ENCODE data around the gene ARPC1B. TPM values are rescaled to one million over a fixed set of nuclear protein-coding genes. Genes with fewer than 3 reads are reported as not detected.

Gene ARPC1B
- total and polyA plus RNA-seq, 2 of the 8 experiments (the other 6 are each of a cell fraction or from before 2014, with no cell fraction given) = 64.5 to 115 TPM

DNA sequence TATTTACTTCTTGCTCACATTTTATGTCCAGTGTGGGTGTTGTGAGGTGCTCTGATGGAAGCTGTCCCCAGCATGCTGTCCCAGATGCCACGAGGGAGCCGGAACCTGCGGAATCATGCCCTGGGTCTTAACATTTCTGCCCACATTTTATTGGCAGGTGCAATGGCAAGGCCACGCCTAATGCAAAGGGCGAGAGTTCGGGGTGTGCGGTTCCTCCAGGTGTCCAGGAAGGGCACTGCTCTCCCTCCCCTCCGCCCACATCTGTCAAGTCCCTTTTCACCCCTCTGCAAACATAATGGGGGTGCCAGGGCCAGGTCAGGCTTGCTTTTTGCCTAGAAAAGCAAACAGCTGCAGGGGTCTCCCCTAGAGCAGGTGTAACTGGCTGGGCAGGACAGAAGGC, 17.5 kb downstream of the ARPC1B start:
- WGBS, 2 experiments (ENCODE audit: extremely low coverage in 1 of 2, insufficient coverage in 1 of 2, insufficient read length in 1 of 2, insufficient replicate concordance in 2 of 2, low coverage in 1 of 2, low lambda C conversion rate in 2 of 2, missing lambda C conversion rate in 1 of 2) = 82% methylated on average over 8 of the region's 8 CpGs; no CpG with 5 or more reads in 1 of the 2 experiments
- H4K20me1 ChIP-seq (replicated peaks in 1 of 2; ENCODE audit: control insufficient read depth in 1 of 2, insufficient read depth in 2 of 2, low read length in 2 of 2) = peaks cover 8 to 9% of the 10 kb centered on the region in 2 experiments
- no peak overlapping the region for H3K27ac ChIP-seq (ENCODE audit: low read depth, low read length)
- no peak overlapping the region for H2BK15ac ChIP-seq (ENCODE audit: low read length)
- H2BK20ac ChIP-seq (ENCODE audit: low read length) = no peak overlapping the region
- H3K18ac ChIP-seq (ENCODE audit: extremely low read depth, low read length) = no peak overlapping the region
- no peak overlapping the region for H4K8ac ChIP-seq (ENCODE audit: extremely low read depth, insufficient read depth, low read length)
- H3K56ac ChIP-seq (replicated peaks; ENCODE audit: insufficient read length, low read depth, low read length) = no peak overlapping the region
- H3K79me1 ChIP-seq (ENCODE audit: low read depth, low read length) = no peaks in the 10 kb centered on the region
- H2BK12ac ChIP-seq (ENCODE audit: low read depth, low read length) = no peak overlapping the region
- H4K5ac ChIP-seq (ENCODE audit: insufficient read length, low read depth, low read length) = no peak overlapping the region
- FAIRE-seq = no peak
- H3K4me2 ChIP-seq (ENCODE audit: insufficient read depth in 1 of 2, low read depth in 2 of 2, low read length in 2 of 2) = peak overlapping the region; percentile 55 to 84
- H3K9me3 ChIP-seq (ENCODE audit: insufficient read depth in 2 of 2, low read depth in 1 of 2, low read length in 1 of 2) = no peaks in the 10 kb centered on the region
- no peaks in the 10 kb centered on the region for H3K79me2 ChIP-seq (ENCODE audit: control insufficient read depth in 1 of 2, insufficient read depth in 2 of 2, low read length in 2 of 2)
- H3K23ac ChIP-seq (ENCODE audit: insufficient read length) = no peak overlapping the region
- no peak overlapping the region for H2AK5ac ChIP-seq (ENCODE audit: low read depth, low read length)
- no peak for DNase-seq (ENCODE audit: low read depth in 1 of 2, low spot score in 2 of 2)
- peak overlapping the region in 2 of 4 experiments; percentile 61 to 62; a peak in 2 of 7 replicates for H3K9ac ChIP-seq (replicated peaks in 1 of 4; ENCODE audit: extremely low read depth in 1 of 4, low read depth in 3 of 4, low read length in 3 of 4)
- H4K91ac ChIP-seq (replicated peaks; ENCODE audit: insufficient read length, low read length) = no peak overlapping the region
- ChIA-PET POLR2A (ENCODE audit: partially characterized antibody) (interaction anchor here (0.9 to 7.9 kb wide), 9 partner anchors 9 to 47 kb away, joined by 3 to 150 read pairs (median 18); partner anchors contain the start of genes ARPC1B, BUD31, CPSF4 and PDAP1), CTCF (ENCODE audit: partially characterized antibody) (interaction anchor here (1.0 to 7.1 kb wide), 5 partner anchors 15 to 78 kb away, joined by 3 to 40 read pairs (median 5); partner anchors contain the start of gene BUD31)
- H3K27me3 ChIP-seq (replicated peaks in 1 of 4; ENCODE audit: control insufficient read depth in 3 of 4, extremely low read depth in 1 of 4, insufficient read depth in 3 of 4, low read length in 3 of 4) = no peaks in the 10 kb centered on the region
- no peak overlapping the region; the same call in 1 of the 2 replicates for H2AFZ ChIP-seq (ENCODE audit: low read length)
- H2BK5ac ChIP-seq (ENCODE audit: low read depth, low read length) = 0 out of 2 replicates have a peak overlapping the region, but pooled peaks have one; percentile 90
- peaks cover 6 to 48% (median 22%) of the 10 kb centered on the region in 4 experiments for H3K36me3 ChIP-seq (ENCODE audit: control insufficient read depth in 2 of 4, insufficient read depth in 4 of 4, low read length in 3 of 4)
- no peak overlapping the region for H2BK120ac ChIP-seq (replicated peaks; ENCODE audit: low read depth, low read length)
- H3K4me1 ChIP-seq (replicated peaks in 1 of 4; ENCODE audit: control insufficient read depth in 3 of 4, insufficient read depth in 4 of 4, low read length in 3 of 4) = peaks cover 2 to 12% (median 5%) of the 10 kb centered on the region in 4 experiments; a peak in 6 of 7 replicates
- peak overlapping the region; percentile 31 to 70 (median 62); a peak in 7 of 8 replicates for H3K4me3 ChIP-seq (ENCODE audit: extremely low read depth in 1 of 4, insufficient read depth in 2 of 4, low read depth in 3 of 4, low read length in 4 of 4)
- H3K23me2 ChIP-seq (ENCODE audit: low read depth, low read length) = peaks cover 4% of the 10 kb centered on the region; the same call in 1 of the 2 replicates
- H3K14ac ChIP-seq (ENCODE audit: insufficient read length) = no peak overlapping the region
- H3K4ac ChIP-seq (replicated peaks; ENCODE audit: insufficient read length, low read depth, low read length) = no peak overlapping the region
- TF ChIP-seq CREB1 (IDR thresholded peaks at IDR 0.05) (no peak), EGR1 (IDR thresholded peaks at IDR 0.05; ENCODE audit: borderline replicate concordance, low read depth, low read length) (no peak), CEBPB (IDR thresholded peaks at IDR 0.05; ENCODE audit: low read depth, low read length) (no peak), BCL11A (IDR thresholded peaks at IDR 0.05; ENCODE audit: low read depth in 2 of 2, low read length in 2 of 2) (no peak), EZH2 (IDR thresholded peaks at IDR 0.05; ENCODE audit: low read depth, low read length, severe bottlenecking) (no peak), HDAC2 (IDR thresholded peaks at IDR 0.05; ENCODE audit: borderline replicate concordance in 1 of 2, low read depth in 2 of 2, low read length in 2 of 2) (no peak), EP300 (IDR thresholded peaks at IDR 0.05; ENCODE audit: borderline replicate concordance in 1 of 2, low read depth in 2 of 2, low read length in 2 of 2) (no peak), PHF8 (conservative IDR thresholded peaks at IDR 0.05; ENCODE audit: low read depth, low read length) (no peak)
- TF ChIP-seq, protein P1, sequence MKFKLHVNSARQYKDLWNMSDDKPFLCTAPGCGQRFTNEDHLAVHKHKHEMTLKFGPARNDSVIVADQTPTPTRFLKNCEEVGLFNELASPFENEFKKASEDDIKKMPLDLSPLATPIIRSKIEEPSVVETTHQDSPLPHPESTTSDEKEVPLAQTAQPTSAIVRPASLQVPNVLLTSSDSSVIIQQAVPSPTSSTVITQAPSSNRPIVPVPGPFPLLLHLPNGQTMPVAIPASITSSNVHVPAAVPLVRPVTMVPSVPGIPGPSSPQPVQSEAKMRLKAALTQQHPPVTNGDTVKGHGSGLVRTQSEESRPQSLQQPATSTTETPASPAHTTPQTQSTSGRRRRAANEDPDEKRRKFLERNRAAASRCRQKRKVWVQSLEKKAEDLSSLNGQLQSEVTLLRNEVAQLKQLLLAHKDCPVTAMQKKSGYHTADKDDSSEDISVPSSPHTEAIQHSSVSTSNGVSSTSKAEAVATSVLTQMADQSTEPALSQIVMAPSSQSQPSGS (IDR thresholded peaks at IDR 0.05; ENCODE audit: low read length) = no peak
- TF ChIP-seq, protein P2, sequence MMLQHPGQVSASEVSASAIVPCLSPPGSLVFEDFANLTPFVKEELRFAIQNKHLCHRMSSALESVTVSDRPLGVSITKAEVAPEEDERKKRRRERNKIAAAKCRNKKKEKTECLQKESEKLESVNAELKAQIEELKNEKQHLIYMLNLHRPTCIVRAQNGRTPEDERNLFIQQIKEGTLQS (IDR thresholded peaks at IDR 0.05; ENCODE audit: insufficient read depth, low read depth, low read length) = no peak

All from H1 (cell line).